H1 (cell line): ENCODE results near the gene LYRM4. TPM values are rescaled to one million over a fixed set of nuclear protein-coding genes. Genes with fewer than 3 reads are reported as not detected.

Experiments used
- CTCF ChIA-PET: fragments of 300-600 bp; sonication (Branson Sonifier 250); formaldehyde crosslinking; loops from one replicate; lab custom pipeline; 2021; ENCODE audit not compliant: partially characterized antibody; lab: Charles Lee
- POLR2A ChIA-PET: fragments of 300-600 bp; sonication (Branson Sonifier 250); formaldehyde crosslinking; loops from one replicate; lab custom pipeline; 2021; ENCODE audit warnings: inconsistent platforms; ENCODE audit not compliant: partially characterized antibody; lab: Charles Lee
- DNase-seq, 2 experiments: peaks; one replicate each; pipeline versions ENCODE4 v3.0.0 to v3.0.0-alpha.2; 2010 to 2022; ENCODE audit warnings: low spot score in 2 of 2, low read depth in 1 of 2, mixed read lengths in 1 of 2
- FAIRE-seq: peaks from 2 replicates; lab custom pipeline; 2011; peaks lifted over from hg19 to GRCh38; lab: Jason Lieb, UNC
- H2AFZ ChIP-seq: 2 replicates; pipeline ENCODE4 v1.8.1; 2012; ENCODE audit warnings: low read length, inconsistent platforms
- H2AK5ac ChIP-seq: 2 replicates; pipeline ENCODE4 v1.6.1; 2013; ENCODE audit warnings: low read depth, low read length
- H2BK120ac ChIP-seq: replicated peaks from 2 replicates; pipeline ENCODE3; 2013; ENCODE audit warnings: low read depth, low read length, inconsistent platforms
- H2BK12ac ChIP-seq: 2 replicates; pipeline ENCODE4 v1.6.1; 2013; ENCODE audit warnings: low read depth, low read length
- H2BK15ac ChIP-seq: 2 replicates; pipeline ENCODE4 v1.6.1; 2013; ENCODE audit warnings: low read length
- H2BK20ac ChIP-seq: 2 replicates; pipeline ENCODE4 v1.6.1; 2013; ENCODE audit warnings: low read length
- H2BK5ac ChIP-seq: 2 replicates; pipeline ENCODE4 v1.6.1; 2013; ENCODE audit warnings: low read depth, low read length
- H3K14ac ChIP-seq: 2 replicates; pipeline ENCODE4 v1.6.1; 2013; ENCODE audit warnings: inconsistent platforms; ENCODE audit not compliant: insufficient read length
- H3K18ac ChIP-seq: 2 replicates; pipeline ENCODE4 v1.6.1; 2013; ENCODE audit warnings: low read length; ENCODE audit errors: extremely low read depth
- H3K23ac ChIP-seq: 2 replicates; pipeline ENCODE4 v1.6.1; 2013; ENCODE audit warnings: inconsistent platforms; ENCODE audit not compliant: insufficient read length
- H3K23me2 ChIP-seq: 2 replicates; pipeline ENCODE4 v1.6.1; 2013; ENCODE audit warnings: low read depth, low read length
- H3K27ac ChIP-seq: 2 replicates; pipeline ENCODE4 v1.6.1; 2011; ENCODE audit warnings: low read depth, low read length, inconsistent platforms
- H3K27me3 ChIP-seq, 4 experiments: replicated peaks in 1 of 4; 1 replicate in 1 of 4; 2 replicates in 3 of 4; pipeline versions ENCODE4 v1.6.1 to v1.8.1; 2011 to 2013; ENCODE audit warnings: low read length in 3 of 4, mild to moderate bottlenecking in 3 of 4, inconsistent platforms in 2 of 4, mixed read lengths in 2 of 4, moderate library complexity in 1 of 4; ENCODE audit not compliant: control insufficient read depth in 3 of 4, insufficient read depth in 3 of 4; ENCODE audit errors: extremely low read depth in 1 of 4
- H3K36me3 ChIP-seq, 4 experiments: 2 replicates each; pipeline versions ENCODE4 v1.6.1 to v1.8.1; 2011 to 2013; ENCODE audit warnings: mild to moderate bottlenecking in 4 of 4, low read length in 3 of 4, moderate library complexity in 2 of 4, control low read depth in 1 of 4, inconsistent platforms in 1 of 4; ENCODE audit not compliant: insufficient read depth in 4 of 4, control insufficient read depth in 2 of 4
- H3K4ac ChIP-seq: replicated peaks from 2 replicates; pipeline ENCODE3; 2013; ENCODE audit warnings: low read length, low read depth, mixed read lengths, inconsistent platforms; ENCODE audit not compliant: insufficient read length
- H3K4me1 ChIP-seq, 4 experiments: replicated peaks in 1 of 4; 1 replicate in 1 of 4; 2 replicates in 3 of 4; pipeline versions ENCODE4 v1.6.1 to v1.8.1; 2011 to 2013; ENCODE audit warnings: low read length in 3 of 4, inconsistent platforms in 2 of 4, mixed read lengths in 1 of 4; ENCODE audit not compliant: insufficient read depth in 4 of 4, control insufficient read depth in 3 of 4
- H3K4me2 ChIP-seq, 2 experiments: 2 replicates each; pipeline versions ENCODE4 v1.6.1 to v1.8.1; 2011 to 2013; ENCODE audit warnings: low read depth in 2 of 2, low read length in 2 of 2, control low read depth in 1 of 2, inconsistent platforms in 1 of 2, mild to moderate bottlenecking in 1 of 2; ENCODE audit not compliant: insufficient read depth in 1 of 2
- H3K4me3 ChIP-seq, 4 experiments: fragments of 200-600, 300-600 bp in 1 of 4; sonication (generic), shearing (Covaris generic), sonication (Bioruptor Twin) in 1 of 4; 2 replicates each; pipeline versions ENCODE4 v1.5.1 to v1.8.1; 2011 to 2016; ENCODE audit warnings: low read length in 4 of 4, low read depth in 3 of 4, control low read depth in 2 of 4, inconsistent platforms in 2 of 4, mild to moderate bottlenecking in 2 of 4, mixed read lengths in 1 of 4, moderate library complexity in 1 of 4; ENCODE audit not compliant: insufficient read depth in 2 of 4; ENCODE audit errors: extremely low read depth in 1 of 4
- H3K56ac ChIP-seq: replicated peaks from 2 replicates; pipeline ENCODE3; 2013; ENCODE audit warnings: low read depth, mild to moderate bottlenecking, mixed read lengths, low read length, inconsistent platforms; ENCODE audit not compliant: insufficient read length
- H3K79me1 ChIP-seq: 2 replicates; pipeline ENCODE4 v1.6.1; 2013; ENCODE audit warnings: low read depth, low read length, control low read depth
- H3K79me2 ChIP-seq, 2 experiments: 2 replicates each; pipeline versions ENCODE4 v1.6.1 to v1.8.1; 2012 to 2013; ENCODE audit warnings: low read length in 2 of 2, mild to moderate bottlenecking in 2 of 2, inconsistent platforms in 1 of 2; ENCODE audit not compliant: insufficient read depth in 2 of 2, control insufficient read depth in 1 of 2
- H3K9ac ChIP-seq, 4 experiments: replicated peaks in 1 of 4; 1 replicate in 1 of 4; 2 replicates in 3 of 4; pipeline versions ENCODE4 v1.6.1 to v1.8.1; 2011 to 2013; ENCODE audit warnings: low read depth in 3 of 4, low read length in 3 of 4, control low read depth in 2 of 4, mild to moderate bottlenecking in 2 of 4, moderate library complexity in 2 of 4, inconsistent platforms in 1 of 4; ENCODE audit errors: extremely low read depth in 1 of 4
- H3K9me3 ChIP-seq, 2 experiments: 2 replicates each; pipeline versions ENCODE4 v1.6.1 to v1.8.1; 2012 to 2013; ENCODE audit warnings: mild to moderate bottlenecking in 2 of 2, moderate library complexity in 2 of 2, control low read depth in 1 of 2, inconsistent platforms in 1 of 2, low read depth in 1 of 2, low read length in 1 of 2, mixed read lengths in 1 of 2; ENCODE audit not compliant: insufficient read depth in 2 of 2
- H4K20me1 ChIP-seq, 2 experiments: replicated peaks in 1 of 2; 2 replicates each; pipeline versions ENCODE3 to v1.8.1; 2011 to 2013; ENCODE audit warnings: inconsistent platforms in 2 of 2, low read length in 2 of 2, mild to moderate bottlenecking in 1 of 2; ENCODE audit not compliant: insufficient read depth in 2 of 2, control insufficient read depth in 1 of 2
- H4K5ac ChIP-seq: 2 replicates; pipeline ENCODE4 v1.6.1; 2013; ENCODE audit warnings: low read length, low read depth, mixed read lengths, inconsistent platforms; ENCODE audit not compliant: insufficient read length
- H4K8ac ChIP-seq: 2 replicates; pipeline ENCODE4 v1.8.0; 2013; ENCODE audit warnings: mild to moderate bottlenecking, moderate library complexity, low read length, inconsistent platforms; ENCODE audit not compliant: insufficient read depth; ENCODE audit errors: extremely low read depth
- H4K91ac ChIP-seq: replicated peaks from 2 replicates; pipeline ENCODE3; 2013; ENCODE audit warnings: low read length, mixed read lengths, inconsistent platforms; ENCODE audit not compliant: insufficient read length
- ATF3 ChIP-seq: IDR thresholded peaks from 2 replicates; pipeline ENCODE4 v1.6.1; 2011; ENCODE audit warnings: low read depth, mild to moderate bottlenecking, low read length; ENCODE audit not compliant: insufficient read depth
- CHD1 ChIP-seq: IDR thresholded peaks from 2 replicates; pipeline ENCODE4 v1.6.1; 2012; ENCODE audit warnings: low read depth, low read length, improper control_type of control experiment
- CHD2 ChIP-seq: IDR thresholded peaks from 2 replicates; pipeline ENCODE4 v1.6.1; 2012; ENCODE audit warnings: low read length, improper control_type of control experiment
- EGR1 ChIP-seq: IDR thresholded peaks from 2 replicates; pipeline ENCODE4 v1.6.1; 2011; ENCODE audit warnings: low read depth, low read length, borderline replicate concordance
- EZH2 ChIP-seq: fragments of 200-600 bp; sonication (generic); IDR thresholded peaks from 2 replicates; pipeline ENCODE4 v1.7.1; 2012; ENCODE audit warnings: low read depth, mild to moderate bottlenecking, moderate library complexity, low read length, inconsistent platforms; ENCODE audit not compliant: severe bottlenecking
- GTF2F1 ChIP-seq: IDR thresholded peaks from 2 replicates; pipeline ENCODE4 v1.6.1; 2012; ENCODE audit warnings: low read depth, low read length, improper control_type of control experiment, borderline replicate concordance
- KDM4A ChIP-seq: IDR thresholded peaks from one replicate; pipeline ENCODE4 v1.7.1; 2012; ENCODE audit warnings: low read depth, mild to moderate bottlenecking, moderate library complexity, low read length, inconsistent platforms; ENCODE audit not compliant: severe bottlenecking
- RXRA ChIP-seq: IDR thresholded peaks from 2 replicates; pipeline ENCODE4 v1.6.1; 2011; ENCODE audit warnings: low read depth, mild to moderate bottlenecking, low read length, moderate library complexity; ENCODE audit not compliant: insufficient read depth
- SIX5 ChIP-seq: IDR thresholded peaks from 2 replicates; pipeline ENCODE4 v1.6.1; 2011; ENCODE audit warnings: mild to moderate bottlenecking, low read depth, low read length
- SP1 ChIP-seq: IDR thresholded peaks from 2 replicates; pipeline ENCODE4 v1.6.1; 2011; ENCODE audit warnings: low read depth, low read length
- TAF1 ChIP-seq: IDR thresholded peaks from 2 replicates; pipeline ENCODE4 v1.6.1; 2011; ENCODE audit warnings: mild to moderate bottlenecking, low read depth, low read length
- WGBS, 2 experiments: shearing (Covaris generic) in 1 of 2; methylation state at CpG; one replicate each; pipeline versions ENCODE4 v1.1.6 to v1.1.7; 2013 to 2015; ENCODE audit warnings: low lambda C conversion rate in 2 of 2, mixed read lengths in 2 of 2, inconsistent platforms in 1 of 2, low coverage in 1 of 2, missing lambda C conversion rate in 1 of 2; ENCODE audit not compliant: insufficient replicate concordance in 2 of 2, insufficient coverage in 1 of 2, insufficient read length in 1 of 2; ENCODE audit errors: extremely low coverage in 1 of 2, missing lambda C conversion rate in 1 of 2; 5-methylcytosine and 5-hydroxymethylcytosine counted together
- polyA plus RNA-seq, 7 experiments: library from polyadenylated mRNA; depleted of rRNA in 3 of 7; stranded (reverse) in 5 of 7; unstranded in 2 of 7; fragments of >200 nt in 5 of 7; fragments of 200-250 nt in 2 of 7; gene quantifications; 1 replicate in 5 of 7; 2 replicates in 1 of 7; 4 replicates in 1 of 7; pipeline versions ENCODE4 v1.2.1 to v1.2.3, GENCODE V29; 2011 to 2013; ENCODE audit warnings: missing spikeins in 2 of 7, mixed read lengths in 2 of 7
- total RNA-seq: library from RNA; stranded (reverse); fragmentation: NEBNext Ultra II Directional; extraction: Animal tissue kit (Norgen Biotek cat#: 25700); gene quantifications from 2 replicates; pipeline ENCODE4 v1.2.1, GENCODE V29; 2021
- TF ChIP-seq, protein P1 (sequence below): IDR thresholded peaks from 2 replicates; pipeline ENCODE4 v1.6.1; 2012; ENCODE audit warnings: inconsistent platforms

LYRM4 gene
- total and polyA plus RNA-seq, 2 of the 8 experiments (the other 6 are each of a cell fraction or from before 2014, with no cell fraction given): 56.6 to 62.8 TPM

- Histone ChIP-seq H3K9me3 (no peaks in the 10 kb centered on the region), H2AFZ (no peak overlapping the region), H3K23ac (no peak overlapping the region), H3K27ac (no peak overlapping the region), H4K8ac (no peak overlapping the region), H2BK20ac (no peak overlapping the region), H3K23me2 (no peaks in the 10 kb centered on the region; the same call in 1 of the 2 replicates), H3K4ac (no peak overlapping the region), H2BK5ac (no peak overlapping the region), H2BK12ac (0 out of 2 replicates have a peak overlapping the region, but pooled peaks have one; percentile 33), H3K36me3 (no peaks in the 10 kb centered on the region), H2BK15ac (no peak overlapping the region), H3K4me2 (no peak overlapping the region), H3K56ac (no peak overlapping the region), H3K14ac (no peak overlapping the region), H4K91ac (no peak overlapping the region), H4K5ac (no peak overlapping the region), H3K27me3 (no peaks in the 10 kb centered on the region), H3K79me2 (no peaks in the 10 kb centered on the region), H4K20me1 (peaks cover 2 to 7% of the 10 kb centered on the region in 2 experiments)
- DNase-seq (no peak), FAIRE-seq (no peak)
- 91% methylated on average over 17 of the region's 17 CpGs; no CpG with 5 or more reads in 1 of the 2 experiments for WGBS, 2 experiments
- no peak for TF ChIP-seq EGR1
- no peak for TF ChIP-seq SIX5
- no peak for TF ChIP-seq ATF3
- no peak for TF ChIP-seq GTF2F1
- no peak for TF ChIP-seq SP1
- TF ChIP-seq, protein P1, sequence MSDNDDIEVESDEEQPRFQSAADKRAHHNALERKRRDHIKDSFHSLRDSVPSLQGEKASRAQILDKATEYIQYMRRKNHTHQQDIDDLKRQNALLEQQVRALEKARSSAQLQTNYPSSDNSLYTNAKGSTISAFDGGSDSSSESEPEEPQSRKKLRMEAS: no peak
- TF ChIP-seq CHD1: no peak
- no peak for TF ChIP-seq TAF1
- TF ChIP-seq KDM4A: no peak
- TF ChIP-seq CHD2: no peak
- no peak for TF ChIP-seq RXRA
- no peak for TF ChIP-seq EZH2
- TF ChIP-seq, all 59 proteins: peak for 0
- no peak overlapping the region for H3K4me3 ChIP-seq
- POLR2A ChIA-PET: no interaction called here
- CTCF ChIA-PET: interaction anchor here (1.2 to 1.4 kb wide), 2 partner anchors 11 to 24 kb away, joined by 3 to 4 read pairs; no protein-coding TSS in a partner anchor
- H3K79me1 ChIP-seq: no peaks in the 10 kb centered on the region; the same call in 1 of the 2 replicates
- H3K4me1 ChIP-seq: no peaks in the 10 kb centered on the region
- H2BK120ac ChIP-seq: no peak overlapping the region
- no peak overlapping the region for H2AK5ac ChIP-seq
- no peak overlapping the region for H3K18ac ChIP-seq
- H3K9ac ChIP-seq: no peak overlapping the region
Observed at GRCh38 chr6:5119090-5119951, 141.4 kb downstream of the LYRM4 start.
